ENCODE results near the gene SP7. TPM values are rescaled to one million over a fixed set of nuclear protein-coding genes. Genes with fewer than 3 reads are reported as not detected.
A peak's percentile ranks its signal among the peaks of the same experiment; 100 is the strongest.

The SP7 gene
- total and polyA plus RNA-seq, 5 donors = not detected

DNA sequence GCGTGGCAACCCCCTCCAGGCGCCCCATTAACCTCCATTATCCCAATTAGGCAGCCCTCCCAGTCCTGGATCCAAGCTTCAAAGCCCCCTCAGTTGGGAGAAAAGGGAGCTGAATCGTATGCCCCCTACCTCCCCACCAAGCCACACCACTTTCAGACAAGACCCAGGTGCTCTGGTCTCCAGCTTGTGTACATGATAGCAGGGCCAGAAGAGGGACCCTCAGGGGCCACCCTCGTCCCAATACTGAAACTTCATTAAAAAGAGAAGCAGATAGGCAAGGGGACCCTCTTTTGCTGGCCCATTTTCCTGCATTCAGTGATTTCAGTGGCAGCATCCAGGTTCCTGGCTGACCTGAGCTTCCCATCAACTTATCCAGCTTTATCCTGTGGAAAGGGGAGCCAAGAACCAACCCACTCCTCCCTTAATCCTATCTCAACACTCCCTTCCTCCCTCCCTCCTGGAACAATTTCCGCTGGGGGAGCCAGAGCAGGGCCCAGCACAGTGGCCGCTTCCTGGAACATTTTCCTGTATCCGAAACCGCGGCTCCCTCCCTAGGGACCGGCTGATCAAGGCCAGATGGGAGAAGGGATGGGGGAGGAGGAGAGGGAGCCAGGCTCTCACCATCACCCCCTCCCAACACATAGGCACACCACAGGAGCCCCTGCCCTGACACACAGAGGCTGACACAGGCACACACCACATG is 9.5 kb upstream of the SP7 start:
- Histone ChIP-seq H3K4me3 (ENCODE audit: low read length) (no peak overlapping the region), H3K27me3 (ENCODE audit: control insufficient read depth, insufficient read depth) (no peaks in the 10 kb centered on the region), H3K4me1 (ENCODE audit: control insufficient read depth, insufficient read depth, low read length) (no peaks in the 10 kb centered on the region), H3K27ac (ENCODE audit: low read length) (peak overlapping the region; percentile 37), H3K9me3 (ENCODE audit: control insufficient read depth, low read length) (no peaks in the 10 kb centered on the region)
- DNase-seq (peak; percentile 65 to 82 (median 80)), ATAC-seq (peak; percentile 62 to 78)
- intact Hi-C loops (cut with DNase I) = loop anchor here in 1 of 4 donors (5.0 kb wide), 1 partner anchor 167 kb away; no protein-coding TSS in a partner anchor
- 25% methylated on average over 10 of the region's 10 CpGs for WGBS

DNA sequence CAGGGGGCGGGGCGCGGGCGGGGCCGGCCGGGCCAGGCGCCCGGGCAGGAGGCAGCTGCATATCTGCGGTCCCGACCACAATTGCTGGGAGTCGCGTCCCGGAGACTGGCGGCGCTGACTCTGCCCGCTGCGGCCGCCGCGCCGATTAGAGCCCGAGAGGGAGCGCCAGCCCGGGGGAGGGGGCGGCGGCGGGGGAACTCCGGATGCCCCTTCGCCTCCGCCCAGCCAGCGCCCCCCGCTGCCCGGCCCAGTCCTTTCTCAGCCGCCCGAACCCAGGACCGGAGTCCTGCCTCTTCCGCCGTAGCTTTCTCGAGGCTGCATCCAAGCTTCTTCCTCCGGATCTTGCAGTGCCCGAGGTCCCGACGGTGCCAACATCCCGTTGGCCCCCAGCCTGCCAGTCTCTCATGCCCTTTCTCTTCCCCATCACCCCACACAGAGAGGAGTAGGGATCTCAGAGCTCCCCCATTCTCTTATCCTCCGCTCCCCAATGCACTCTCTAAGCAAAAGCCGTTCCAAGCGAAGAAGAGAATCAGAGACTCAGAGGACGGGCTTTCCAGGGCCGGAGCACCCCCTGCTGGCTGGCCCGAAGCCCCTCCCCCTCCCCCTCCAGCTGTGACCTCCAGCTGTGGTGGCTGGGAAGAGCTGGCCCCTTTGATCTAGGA is 8.8 kb upstream of the SP7 start:
- H3K4me1 ChIP-seq (ENCODE audit: control insufficient read depth, insufficient read depth, low read length) = no peaks in the 10 kb centered on the region
- H3K4me3 ChIP-seq (ENCODE audit: low read length) = peak overlapping the region; percentile 73
- intact Hi-C loops (cut with DNase I) = loop anchor here in 1 of 4 donors (5.0 kb wide), 1 partner anchor 167 kb away; no protein-coding TSS in a partner anchor
- H3K27ac ChIP-seq (ENCODE audit: low read length) = peak overlapping the region; percentile 51
- DNase-seq (peak; percentile 81 to 93 (median 91)), ATAC-seq (peak; percentile 92 to 93)
- WGBS = under 1% methylated on average over 50 of the region's 50 CpGs
- no peaks in the 10 kb centered on the region for H3K9me3 ChIP-seq (ENCODE audit: control insufficient read depth, low read length)
- no peaks in the 10 kb centered on the region for H3K27me3 ChIP-seq (ENCODE audit: control insufficient read depth, insufficient read depth)

DNA sequence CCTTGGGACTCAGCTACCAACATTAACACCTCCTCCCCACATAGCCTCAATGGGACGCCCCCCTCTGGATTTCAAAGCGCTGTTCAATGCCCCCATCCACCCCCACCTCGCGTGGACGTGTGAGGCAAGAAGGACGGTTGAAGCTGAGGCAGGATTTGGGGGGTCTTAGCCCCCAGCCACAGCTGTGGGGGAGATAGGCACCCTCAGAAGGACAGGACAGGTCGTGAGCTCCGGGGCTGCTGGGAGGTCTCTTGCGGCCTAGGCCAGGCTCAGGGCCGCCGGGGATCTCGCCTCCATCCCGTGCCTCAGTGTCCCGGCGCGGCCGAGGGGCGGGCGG is 8.3 kb upstream of the SP7 start:
- intact Hi-C loops (cut with DNase I) = no loop called here

DNA sequence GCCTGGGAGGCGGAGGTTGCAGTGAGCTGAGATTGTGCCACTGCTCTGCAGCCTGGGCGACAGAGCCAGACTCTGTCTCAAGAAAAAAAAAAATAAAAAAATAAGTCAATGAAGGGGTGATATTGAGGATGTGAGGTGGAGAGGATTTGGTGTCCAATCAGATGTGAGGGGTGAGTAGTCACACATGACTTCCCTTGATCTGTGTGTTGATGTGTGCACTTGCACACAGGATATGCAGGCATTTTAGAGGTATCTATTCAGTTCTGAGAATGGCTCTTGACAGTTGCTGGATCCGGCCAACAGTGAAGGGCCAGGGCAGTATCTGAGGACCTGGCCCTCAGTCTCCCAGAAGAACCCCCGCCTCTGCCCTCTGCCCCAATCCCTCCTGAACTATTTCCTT is 7.8 kb upstream of the SP7 start:
- WGBS = 93% methylated on average over 4 of the region's 4 CpGs
- Histone ChIP-seq H3K4me1 (ENCODE audit: control insufficient read depth, insufficient read depth, low read length) (no peaks in the 10 kb centered on the region), H3K9me3 (ENCODE audit: control insufficient read depth, low read length) (no peaks in the 10 kb centered on the region), H3K27me3 (ENCODE audit: control insufficient read depth, insufficient read depth) (no peaks in the 10 kb centered on the region), H3K4me3 (ENCODE audit: low read length) (no peak overlapping the region), H3K27ac (ENCODE audit: low read length) (no peak overlapping the region)
- DNase-seq (no peak), ATAC-seq (no peak)
- intact Hi-C loops (cut with DNase I) = no loop called here

More for the DNA sequence above, 8.3 kb upstream of the SP7 start:
- ATAC-seq = no peak
- no peaks in the 10 kb centered on the region for H3K4me1 ChIP-seq (ENCODE audit: control insufficient read depth, insufficient read depth, low read length)
- DNase-seq = no peak
- H3K9me3 ChIP-seq (ENCODE audit: control insufficient read depth, low read length) = no peaks in the 10 kb centered on the region
- 4% methylated on average over 19 of the region's 19 CpGs for WGBS
- H3K4me3 ChIP-seq (ENCODE audit: low read length) = peak overlapping the region; percentile 73
- H3K27me3 ChIP-seq (ENCODE audit: control insufficient read depth, insufficient read depth) = no peaks in the 10 kb centered on the region
- no peak overlapping the region for H3K27ac ChIP-seq (ENCODE audit: low read length)

DNA sequence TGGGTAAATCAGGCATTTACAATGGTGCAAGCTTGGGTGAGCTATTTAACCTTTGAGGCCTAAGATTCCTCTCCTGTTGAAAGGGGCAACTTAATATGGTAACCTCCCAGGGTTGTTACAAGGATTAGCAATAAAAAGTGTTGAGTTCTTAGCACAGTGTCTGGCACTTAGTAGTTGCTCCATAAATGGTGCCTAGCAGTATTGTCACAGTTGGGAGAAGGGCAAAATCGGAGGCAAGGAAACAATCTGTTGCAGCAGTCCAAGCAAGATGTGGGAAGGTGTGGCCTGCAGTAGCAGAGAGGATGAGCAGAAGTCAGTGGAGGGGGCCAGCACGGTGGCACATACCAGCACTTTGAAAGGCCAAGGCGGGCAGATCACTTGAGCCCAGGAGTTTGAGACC is 7.3 kb upstream of the SP7 start:
- H3K4me1 ChIP-seq (ENCODE audit: control insufficient read depth, insufficient read depth, low read length) = no peaks in the 10 kb centered on the region
- H3K9me3 ChIP-seq (ENCODE audit: control insufficient read depth, low read length) = no peaks in the 10 kb centered on the region
- ATAC-seq (no peak), DNase-seq (no peak)
- intact Hi-C loops (cut with DNase I) = no loop called here
- no peaks in the 10 kb centered on the region for H3K27me3 ChIP-seq (ENCODE audit: control insufficient read depth, insufficient read depth)
- H3K4me3 ChIP-seq (ENCODE audit: low read length) = no peak overlapping the region
- 63% methylated on average over 3 of the region's 3 CpGs for WGBS
- H3K27ac ChIP-seq (ENCODE audit: low read length) = no peak overlapping the region

DNA sequence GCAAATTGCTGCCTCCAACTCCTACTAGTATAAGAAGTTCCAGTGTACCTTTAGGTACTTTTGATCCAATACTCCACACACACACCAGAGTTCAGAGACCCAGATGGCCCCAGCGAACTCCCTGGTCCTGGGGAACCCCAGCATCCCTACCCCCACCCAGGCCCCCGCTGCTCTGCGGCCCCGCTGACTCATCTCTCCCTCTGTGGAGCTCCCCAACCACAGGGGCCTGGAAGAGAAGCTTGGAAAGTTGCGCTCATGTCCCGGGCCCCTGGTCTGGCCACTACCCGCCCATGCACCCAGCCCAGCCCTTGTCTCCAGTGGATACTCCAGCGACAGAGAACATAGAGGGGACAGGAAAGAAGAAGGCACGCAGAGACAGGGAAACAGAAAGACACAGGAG is 4.2 kb upstream of the SP7 start:
- Histone ChIP-seq H3K9me3 (ENCODE audit: control insufficient read depth, low read length) (no peaks in the 10 kb centered on the region), H3K4me1 (ENCODE audit: control insufficient read depth, insufficient read depth, low read length) (no peaks in the 10 kb centered on the region), H3K27ac (ENCODE audit: low read length) (no peak overlapping the region), H3K4me3 (ENCODE audit: low read length) (no peak overlapping the region), H3K27me3 (ENCODE audit: control insufficient read depth, insufficient read depth) (no peaks in the 10 kb centered on the region)
- 85% methylated on average over 9 of the region's 9 CpGs for WGBS
- intact Hi-C loops (cut with DNase I) = no loop called here
- no peak for DNase-seq
- no peak for ATAC-seq

DNA sequence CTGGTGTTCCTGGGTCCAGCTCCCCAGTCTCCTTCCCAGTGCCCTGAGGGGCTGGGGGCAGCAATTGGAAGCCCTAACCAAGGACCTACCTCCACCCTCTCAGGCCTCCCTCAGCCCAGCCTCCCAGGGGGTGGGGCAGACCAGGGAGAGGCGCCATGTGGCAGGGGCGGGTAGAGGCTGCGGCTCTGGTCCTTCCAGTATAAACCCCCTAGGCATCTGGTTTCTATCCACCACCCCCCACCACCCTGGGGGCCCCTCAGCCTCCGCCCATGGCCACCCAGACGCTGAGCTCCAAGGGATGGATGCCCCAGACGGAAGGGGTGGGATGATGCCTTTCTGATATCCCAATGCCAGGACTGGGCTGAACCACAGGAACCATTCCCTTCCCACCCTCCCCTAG is 2.8 kb upstream of the SP7 start:
- no peak for ATAC-seq
- H3K27me3 ChIP-seq (ENCODE audit: control insufficient read depth, insufficient read depth) = no peaks in the 10 kb centered on the region

DNA sequence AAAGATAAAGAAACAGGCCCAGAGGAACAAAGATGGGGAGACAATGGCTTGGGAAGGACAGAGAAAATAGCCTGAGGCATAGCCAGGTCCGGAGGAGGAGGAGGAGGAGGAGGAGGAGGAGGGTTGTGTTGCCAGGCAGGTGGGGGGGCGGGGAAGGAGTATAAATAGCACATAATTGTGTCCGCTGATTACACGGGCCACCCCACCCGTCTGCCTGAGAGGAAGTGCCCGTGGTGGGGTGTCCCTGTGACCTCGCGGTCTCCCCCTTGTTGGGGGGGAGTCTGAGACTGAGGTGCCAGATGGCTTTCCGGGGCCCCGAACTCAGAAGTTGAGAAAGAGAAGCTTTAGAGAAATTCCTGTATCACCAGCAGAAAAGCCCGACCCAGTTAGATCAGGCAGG is 1.9 kb upstream of the SP7 start:
- H3K27ac ChIP-seq (ENCODE audit: low read length) = no peak overlapping the region
- ATAC-seq (no peak), DNase-seq (no peak)
- no peak overlapping the region for H3K4me3 ChIP-seq (ENCODE audit: low read length)
- 24% methylated on average over 11 of the region's 11 CpGs for WGBS
- no peaks in the 10 kb centered on the region for H3K9me3 ChIP-seq (ENCODE audit: control insufficient read depth, low read length)
- H3K27me3 ChIP-seq (ENCODE audit: control insufficient read depth, insufficient read depth) = no peaks in the 10 kb centered on the region
- intact Hi-C loops (cut with DNase I) = no loop called here
- H3K4me1 ChIP-seq (ENCODE audit: control insufficient read depth, insufficient read depth, low read length) = no peaks in the 10 kb centered on the region

More for the DNA sequence above, 2.8 kb upstream of the SP7 start:
- Histone ChIP-seq H3K27ac (ENCODE audit: low read length) (no peak overlapping the region), H3K4me1 (ENCODE audit: control insufficient read depth, insufficient read depth, low read length) (no peaks in the 10 kb centered on the region), H3K4me3 (ENCODE audit: low read length) (no peak overlapping the region), H3K9me3 (ENCODE audit: control insufficient read depth, low read length) (no peaks in the 10 kb centered on the region)
- intact Hi-C loops (cut with DNase I) = no loop called here
- 47% methylated on average over 6 of the region's 6 CpGs for WGBS
- DNase-seq = no peak

DNA sequence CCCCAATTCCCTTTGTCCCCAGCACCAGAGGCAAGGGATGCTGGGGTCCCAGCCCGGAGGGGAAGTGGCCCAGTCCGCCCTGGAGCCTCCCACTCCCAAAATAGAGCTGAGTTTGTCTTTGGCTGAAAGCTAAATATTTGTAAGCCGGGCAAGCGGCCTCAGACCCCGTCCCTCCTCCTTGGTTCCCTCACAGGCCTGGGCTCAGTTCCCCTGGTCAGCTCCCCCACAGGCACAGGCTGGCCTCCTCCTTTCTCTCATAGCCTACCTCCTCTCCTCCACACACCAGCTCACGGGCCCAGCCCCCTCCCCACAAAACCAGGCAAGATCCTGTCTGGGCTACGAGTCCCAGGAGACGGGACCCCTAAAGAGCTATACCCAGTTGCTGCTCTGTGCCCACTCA is 1.3 kb downstream of the SP7 start:
- ATAC-seq (no peak), DNase-seq (no peak)
- H3K27ac ChIP-seq (ENCODE audit: low read length) = no peak overlapping the region
- no peaks in the 10 kb centered on the region for H3K9me3 ChIP-seq (ENCODE audit: control insufficient read depth, low read length)
- no peaks in the 10 kb centered on the region for H3K4me1 ChIP-seq (ENCODE audit: control insufficient read depth, insufficient read depth, low read length)
- intact Hi-C loops (cut with DNase I) = no loop called here
- 83% methylated on average over 8 of the region's 8 CpGs for WGBS
- no peaks in the 10 kb centered on the region for H3K27me3 ChIP-seq (ENCODE audit: control insufficient read depth, insufficient read depth)
- no peak overlapping the region for H3K4me3 ChIP-seq (ENCODE audit: low read length)

DNA sequence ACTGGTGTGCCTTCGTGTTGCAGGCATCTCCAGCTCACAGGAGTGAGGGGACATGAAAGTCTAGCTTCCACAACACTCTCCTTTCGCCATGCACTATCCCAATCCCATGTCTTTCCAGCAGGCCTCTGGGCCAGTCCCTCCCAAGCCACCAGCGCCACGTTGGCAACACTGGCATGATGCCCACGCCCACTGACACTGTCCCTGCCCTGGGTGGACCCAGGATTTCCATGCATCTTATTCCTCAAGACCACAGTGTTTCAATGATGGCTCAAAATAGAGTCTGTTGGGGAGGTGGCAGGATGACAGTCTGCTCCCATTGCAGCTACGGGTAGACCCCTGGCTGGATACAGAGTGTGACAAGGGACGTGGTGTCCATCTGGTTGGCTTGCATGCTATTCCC is 2.3 kb downstream of the SP7 start:
- Histone ChIP-seq H3K4me3 (ENCODE audit: low read length) (no peak overlapping the region), H3K4me1 (ENCODE audit: control insufficient read depth, insufficient read depth, low read length) (no peaks in the 10 kb centered on the region), H3K27ac (ENCODE audit: low read length) (no peak overlapping the region), H3K9me3 (ENCODE audit: control insufficient read depth, low read length) (no peaks in the 10 kb centered on the region), H3K27me3 (ENCODE audit: control insufficient read depth, insufficient read depth) (no peaks in the 10 kb centered on the region)
- no peak for ATAC-seq
- WGBS = 72% methylated on average over 7 of the region's 7 CpGs
- intact Hi-C loops (cut with DNase I) = no loop called here
- DNase-seq = no peak

DNA sequence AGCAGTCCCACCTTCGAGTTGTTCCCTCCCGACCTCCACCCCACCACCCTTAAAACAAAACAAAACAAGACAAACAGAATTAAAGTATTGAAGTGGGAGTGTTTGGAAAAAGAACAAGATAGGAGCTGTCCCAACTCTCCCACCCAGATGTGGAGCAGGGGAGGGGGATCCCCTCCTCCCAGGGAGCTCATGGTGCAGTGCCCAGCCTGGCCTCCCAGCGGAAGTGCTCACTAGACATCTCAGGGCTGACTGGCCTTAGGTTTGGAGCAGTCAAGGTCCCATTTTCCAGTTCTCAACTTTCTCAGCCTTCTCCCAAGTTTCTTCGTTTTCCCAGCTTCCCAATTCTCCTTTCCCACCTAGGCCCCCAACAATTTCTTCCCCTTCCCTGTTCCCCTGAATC is 2.9 kb downstream of the SP7 start:
- Histone ChIP-seq H3K27ac (ENCODE audit: low read length) (no peak overlapping the region), H3K4me3 (ENCODE audit: low read length) (no peak overlapping the region), H3K4me1 (ENCODE audit: control insufficient read depth, insufficient read depth, low read length) (no peaks in the 10 kb centered on the region), H3K9me3 (ENCODE audit: control insufficient read depth, low read length) (no peaks in the 10 kb centered on the region), H3K27me3 (ENCODE audit: control insufficient read depth, insufficient read depth) (no peaks in the 10 kb centered on the region)
- intact Hi-C loops (cut with DNase I) = no loop called here
- DNase-seq = peak in 1 of 3 donors; percentile 9
- WGBS = 89% methylated on average over 4 of the region's 4 CpGs
- no peak for ATAC-seq

All from right cardiac atrium (tissue), 5 donors.